PFSK-1 (cell line): ENCODE data around the gene KLHL1. TPM values are rescaled to one million over a fixed set of nuclear protein-coding genes. Genes with fewer than 3 reads are reported as not detected.

ENCODE experiments used
- FOXP2 ChIP-seq: optimal IDR thresholded peaks from 2 replicates; pipeline ENCODE3; 2011; ENCODE audit warnings: borderline replicate concordance, control low read depth, inconsistent platforms; ENCODE audit not compliant: insufficient read depth; ENCODE audit errors: extremely low read length, extremely low read depth
- POLR2AphosphoS5 ChIP-seq: IDR thresholded peaks from 2 replicates; pipeline ENCODE4 v1.6.1; 2012; ENCODE audit warnings: low read depth, mild to moderate bottlenecking, control low read depth, low read length, moderate library complexity
- REST ChIP-seq, 2 experiments: IDR thresholded peaks; 2 replicates each; pipeline versions ENCODE4 v1.6.1 to v1.8.0; 2011 to 2012; ENCODE audit warnings: low read depth in 2 of 2, low read length in 2 of 2, control low read depth in 1 of 2, inconsistent platforms in 1 of 2, mild to moderate bottlenecking in 1 of 2, moderate library complexity in 1 of 2; ENCODE audit not compliant: insufficient read depth in 1 of 2
- SIN3A ChIP-seq: IDR thresholded peaks from 2 replicates; pipeline ENCODE4 v1.6.1; 2012; ENCODE audit warnings: mild to moderate bottlenecking, low read length, moderate library complexity, borderline replicate concordance; ENCODE audit not compliant: insufficient read depth
- TAF1 ChIP-seq: IDR thresholded peaks from 2 replicates; pipeline ENCODE4 v1.6.1; 2012; ENCODE audit warnings: low read length, control low read depth, borderline replicate concordance; ENCODE audit not compliant: insufficient read depth
- polyA plus RNA-seq: library from polyadenylated mRNA; unstranded; fragments of >200 nt; gene quantifications from one replicate; pipeline ENCODE4 v1.2.1, GENCODE V29; 2012; ENCODE audit warnings: low read depth, missing spikeins; ENCODE audit not compliant: insufficient read length

Gene KLHL1
- polyA plus RNA-seq = not detected

GRCh38 chr13:70108356-70109105 lies at the start of gene KLHL1:
TSS of gene KLHL1 (minus strand) at chr13:70108452. CDS start at chr13:70107699, 753 bp downstream.
- TF ChIP-seq TAF1 (no peak), FOXP2 (no peak), POLR2AphosphoS5 (no peak), REST (IDR thresholded peaks at IDR 0.05; ENCODE audit: insufficient read depth in 1 of 2, low read depth in 2 of 2, low read length in 2 of 2) (no peak), SIN3A (no peak)

GRCh38 chr13:70128098-70128497 lies 19.8 kb upstream of the KLHL1 start:
- no peak for TF ChIP-seq SIN3A
- no peak for TF ChIP-seq REST (IDR thresholded peaks at IDR 0.05; ENCODE audit: insufficient read depth in 1 of 2, low read depth in 2 of 2, low read length in 2 of 2)
- TF ChIP-seq TAF1 = no peak
- TF ChIP-seq POLR2AphosphoS5 = no peak
- TF ChIP-seq FOXP2 = no peak

DNA sequence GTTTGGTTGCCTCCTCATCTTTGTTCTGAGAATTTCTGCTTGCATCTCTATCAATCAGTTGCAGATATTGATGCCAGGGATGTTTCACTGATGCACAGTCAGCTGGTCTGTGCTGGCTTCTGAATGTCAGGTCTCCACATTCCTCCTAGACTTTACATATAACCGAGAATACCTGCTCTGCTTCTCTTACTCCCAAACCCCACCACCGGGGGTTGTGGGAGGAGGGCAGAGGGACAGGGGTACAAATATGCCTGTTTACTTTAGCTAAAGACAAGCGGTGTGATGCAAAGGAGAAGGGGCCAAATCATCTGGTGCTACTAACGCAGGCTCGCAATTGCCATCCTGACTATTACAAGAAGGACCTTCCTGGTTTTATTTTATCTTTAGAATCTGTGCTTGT lies 17.4 kb upstream of the KLHL1 start:
- no peak for TF ChIP-seq REST (IDR thresholded peaks at IDR 0.05; ENCODE audit: insufficient read depth in 1 of 2, low read depth in 2 of 2, low read length in 2 of 2)
- TF ChIP-seq SIN3A = no peak
- no peak for TF ChIP-seq FOXP2
- TF ChIP-seq TAF1 = no peak
- TF ChIP-seq POLR2AphosphoS5 = no peak

DNA sequence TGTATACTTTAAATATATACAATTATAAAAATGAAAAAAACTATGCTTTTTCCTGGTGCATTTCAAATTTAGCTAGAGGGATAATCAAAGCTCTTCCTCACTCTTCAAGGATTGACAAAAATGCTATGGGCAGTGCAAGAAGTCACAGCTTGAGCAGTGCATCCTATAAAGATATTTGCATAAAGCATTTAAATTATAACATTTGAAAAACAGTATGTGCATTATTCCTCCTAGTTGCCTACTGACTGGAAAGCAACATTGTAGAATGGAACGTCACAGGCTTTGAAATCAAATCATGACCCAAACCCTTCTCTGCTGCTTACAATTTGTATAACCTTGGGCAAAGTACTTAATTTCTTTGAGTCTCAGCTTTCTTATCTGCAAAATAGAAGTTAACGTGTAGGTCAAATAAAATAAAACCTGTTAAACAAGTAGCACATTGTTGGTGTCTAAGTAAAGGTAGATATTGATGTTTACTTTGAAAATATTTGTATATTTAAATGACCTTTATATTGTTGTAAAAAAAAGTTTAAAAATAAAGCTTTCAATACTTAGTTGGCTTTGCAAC lies 9.2 kb upstream of the KLHL1 start:
- TF ChIP-seq SIN3A (no peak), TAF1 (no peak), POLR2AphosphoS5 (no peak), REST (IDR thresholded peaks at IDR 0.05; ENCODE audit: insufficient read depth in 1 of 2, low read depth in 2 of 2, low read length in 2 of 2) (no peak), FOXP2 (no peak)
